Measurements from ENCODE around the gene FAM83F. TPM values are rescaled to one million over a fixed set of nuclear protein-coding genes. Genes with fewer than 3 reads are reported as not detected.

Gene FAM83F
- total and polyA plus RNA-seq, 10 of the 15 experiments (the other 5 are each of a cell fraction or from before 2014, with no cell fraction given) = 0.01 to 0.05 (median 0.01) TPM; not detected in 7

GRCh38 chr22:40030758-40031095 lies 36.0 kb downstream of the FAM83F start:
- ChIA-PET POLR2A (no interaction called here), SMC1A (ENCODE audit: uncharacterized antibody, unreplicated experiment) (no interaction called here), RAD21 (ENCODE audit: unreplicated experiment) (no interaction called here), CTCF (no interaction called here)
- in situ Hi-C loops (cut with MboI) (loop anchor here (10.0 kb wide), 1 partner anchor 686 kb away; the partner anchor contains the start of gene SYNGR1), intact Hi-C loops (cut with micrococcal nuclease; ENCODE audit: unreplicated experiment) (no loop called here)
- FAIRE-seq = no peak
- no peaks in the 10 kb centered on the region for H3K9me3 ChIP-seq (replicated peaks; ENCODE audit: control insufficient read depth, insufficient read depth, low read length)
- H2AFZ ChIP-seq (ENCODE audit: control insufficient read depth, low read depth, low read length) = no peak overlapping the region
- H4K20me1 ChIP-seq (ENCODE audit: control insufficient read depth, insufficient read depth) = no peaks in the 10 kb centered on the region
- H3K27me3 ChIP-seq (replicated peaks in 1 of 2; ENCODE audit: control insufficient read depth in 2 of 2, insufficient read depth in 2 of 2, low read length in 1 of 2) = peaks cover 3 to 6% of the 10 kb centered on the region in 2 experiments; a peak in 3 of 4 replicates
- H3K4me2 ChIP-seq (ENCODE audit: control insufficient read depth, insufficient read depth) = no peak overlapping the region
- no peak overlapping the region for H3K9ac ChIP-seq (ENCODE audit: control insufficient read depth, insufficient read depth, low read length)
- H3K4me3 ChIP-seq = no peak overlapping the region
- no peaks in the 10 kb centered on the region for H3K79me2 ChIP-seq (ENCODE audit: control insufficient read depth, insufficient read depth, low read length)
- H3K27ac ChIP-seq (ENCODE audit: control insufficient read depth, insufficient read depth) = no peak overlapping the region
- no peak for ATAC-seq
- BruUV-seq (replicated peaks) = no TSS peak
- TF ChIP-seq PKNOX1 (IDR thresholded peaks at IDR 0.05) = no peak
- no peak for TF ChIP-seq NFYB (IDR thresholded peaks at IDR 0.05; ENCODE audit: insufficient read depth, low read depth, low read length)
- TF ChIP-seq FOXK2 (IDR thresholded peaks at IDR 0.05) = no peak
- no peak for TF ChIP-seq ATF7 (IDR thresholded peaks at IDR 0.05; ENCODE audit: low read depth)
- TF ChIP-seq RELA (IDR thresholded peaks at IDR 0.05; ENCODE audit: borderline replicate concordance, partially characterized antibody) = no peak
- no peak for TF ChIP-seq ZBTB4 (CRISPR knock-in tag; IDR thresholded peaks at IDR 0.05)
- no peak for TF ChIP-seq SRF (IDR thresholded peaks at IDR 0.05; ENCODE audit: low read depth in 2 of 2, low read length in 2 of 2)
- TF ChIP-seq NR2C1 (IDR thresholded peaks at IDR 0.05) = no peak
- TF ChIP-seq TCF7 (IDR thresholded peaks at IDR 0.05; ENCODE audit: borderline replicate concordance) = no peak
- no peak for TF ChIP-seq E2F8 (IDR thresholded peaks at IDR 0.05; ENCODE audit: low read depth, partially characterized antibody)
- no peak for TF ChIP-seq MEF2B (IDR thresholded peaks at IDR 0.05; ENCODE audit: partially characterized antibody, poor library complexity, severe bottlenecking)
- no peak for TF ChIP-seq WRNIP1 (IDR thresholded peaks at IDR 0.05; ENCODE audit: borderline replicate concordance, low read depth, low read length)
- no peak for TF ChIP-seq CHD2 (IDR thresholded peaks at IDR 0.05; ENCODE audit: borderline replicate concordance, low read depth, low read length)
- no peak for TF ChIP-seq ZNF217 (IDR thresholded peaks at IDR 0.05)
- TF ChIP-seq MTA3 (IDR thresholded peaks at IDR 0.05; ENCODE audit: borderline replicate concordance, low read length) = no peak
- no peaks in the 10 kb centered on the region for H3K36me3 ChIP-seq (ENCODE audit: control insufficient read depth in 2 of 2, insufficient read depth in 2 of 2, low read length in 1 of 2)
- WGBS (ENCODE audit: insufficient coverage, insufficient replicate concordance, low lambda C conversion rate, missing lambda C conversion rate) = 51% methylated on average over 4 of the region's 4 CpGs
- no peak for DNase-seq (ENCODE audit: low read depth, low spot score)
- H3K4me1 ChIP-seq (ENCODE audit: control insufficient read depth, insufficient read depth, low read length) = no peaks in the 10 kb centered on the region

All from GM12878 (cell line).